IPS-11a (cell line): ENCODE measurements around the gene DHH.
"Not testable (repeated sequence)": the region's sequence is repeated elsewhere in the genome, so short reads cannot be mapped to it uniquely, and the experiment has no call there.

ENCODE experiments used
- H3K4me3 ChIP-seq: one replicate; pipeline ENCODE4 v1.5.1; 2013; ENCODE audit warnings: low read depth, low read length, control low read depth

Gene DHH

GRCh38 chr12:49079793-49080192 is 14.8 kb downstream of the DHH start:
- H3K4me3 ChIP-seq = no peak overlapping the region

DNA sequence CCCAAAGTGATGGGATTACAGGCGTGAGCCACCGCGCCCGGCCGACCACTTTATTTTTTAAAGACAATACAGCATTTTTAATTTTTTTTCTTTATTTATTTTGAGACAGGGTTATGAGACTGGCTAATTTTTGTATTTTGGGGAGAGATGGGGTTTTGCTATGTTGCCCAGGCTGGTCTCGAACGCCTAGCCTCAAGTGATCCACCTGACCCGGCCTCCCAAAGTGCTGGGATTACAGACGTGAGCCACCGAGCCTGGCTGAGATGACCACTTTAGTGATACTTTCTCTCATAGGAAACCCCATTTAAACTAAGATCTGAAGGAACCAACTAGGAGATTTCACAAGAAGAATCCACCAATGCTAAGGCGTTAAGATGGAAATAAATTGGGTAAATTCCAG is 23.6 kb downstream of the DHH start:
- H3K4me3 ChIP-seq = no peak overlapping the region

- peak within 1 kb of the TSS; percentile 87 for H3K4me3 ChIP-seq
Observed at GRCh38 chr12:49069507-49070346, 24.9 kb downstream of the DHH start, which contains the start of gene RHEBL1. RHEBL1 (minus strand) TSS chr12:49069979; CDS start chr12:49069785, 194 bp downstream.

GRCh38 chr12:49068879-49069506 is 25.6 kb downstream of the DHH start:
- peak overlapping the region; percentile 87 for H3K4me3 ChIP-seq

DNA sequence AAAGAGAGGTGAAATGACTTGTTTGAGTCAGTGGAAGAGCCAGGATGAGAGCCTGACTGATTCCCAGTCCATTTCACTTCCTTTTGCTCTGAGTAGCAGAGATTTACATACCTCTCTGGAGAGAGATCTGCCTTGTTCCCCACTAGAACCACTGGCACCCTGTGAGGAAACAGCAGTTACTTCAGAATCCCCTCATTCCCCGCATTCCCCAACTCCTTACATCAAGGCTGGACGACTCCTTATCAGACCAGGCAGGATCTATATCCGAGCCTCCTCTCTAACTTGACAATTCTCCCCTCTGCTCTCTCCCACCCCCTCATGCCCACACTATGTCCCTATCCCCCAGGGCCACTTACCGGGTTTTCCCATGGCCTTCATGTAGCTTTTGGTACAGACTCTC is 28.5 kb downstream of the DHH start:
- H3K4me3 ChIP-seq = no peak overlapping the region

DNA sequence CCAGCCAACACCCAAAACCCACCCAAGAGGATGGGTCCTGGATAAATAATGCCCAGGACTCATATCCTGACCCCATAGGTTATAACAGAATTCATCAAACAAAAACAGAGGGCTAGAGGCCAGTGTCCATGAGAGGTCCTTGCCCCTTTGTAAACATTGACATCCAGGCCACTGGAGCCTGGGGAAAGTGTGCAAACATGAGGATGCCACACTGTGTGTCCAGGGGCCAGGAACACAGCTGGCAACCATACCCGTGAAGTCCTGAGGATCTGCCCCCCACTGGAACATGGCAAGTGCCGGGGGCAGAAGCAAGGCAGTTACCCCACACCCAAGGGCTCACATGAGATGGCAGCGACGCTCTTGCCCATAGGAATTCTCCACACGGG is 29.8 kb downstream of the DHH start:
- H3K4me3 ChIP-seq = no peak overlapping the region

GRCh38 chr12:49061916-49062315 is 32.7 kb downstream of the DHH start:
- H3K4me3 ChIP-seq = not testable (repeated sequence)

DNA sequence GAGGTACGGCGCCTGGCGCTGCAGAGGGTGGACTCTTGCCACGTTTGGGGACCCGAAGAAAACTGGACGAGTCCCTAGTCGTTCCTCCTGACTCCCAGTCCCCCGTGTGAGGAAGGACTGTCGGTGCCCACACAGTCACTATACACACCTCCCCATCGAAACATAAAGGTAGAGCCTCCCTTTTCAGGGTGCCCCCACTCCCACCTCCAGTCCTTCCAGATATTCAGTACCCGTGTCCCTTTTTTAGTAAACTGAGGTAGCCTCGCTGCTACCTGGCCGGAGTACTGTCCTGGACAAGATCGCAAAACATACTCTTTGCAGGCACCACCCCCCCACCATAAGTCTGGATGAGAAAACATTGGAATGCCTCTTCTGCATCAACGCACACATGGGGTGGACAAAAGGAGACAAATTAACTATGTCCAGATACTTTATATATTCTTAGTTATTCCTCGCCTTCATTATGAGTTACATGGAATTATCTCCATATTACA is 33.4 kb downstream of the DHH start:
- H3K4me3 ChIP-seq = peak overlapping the region; percentile 91

DNA sequence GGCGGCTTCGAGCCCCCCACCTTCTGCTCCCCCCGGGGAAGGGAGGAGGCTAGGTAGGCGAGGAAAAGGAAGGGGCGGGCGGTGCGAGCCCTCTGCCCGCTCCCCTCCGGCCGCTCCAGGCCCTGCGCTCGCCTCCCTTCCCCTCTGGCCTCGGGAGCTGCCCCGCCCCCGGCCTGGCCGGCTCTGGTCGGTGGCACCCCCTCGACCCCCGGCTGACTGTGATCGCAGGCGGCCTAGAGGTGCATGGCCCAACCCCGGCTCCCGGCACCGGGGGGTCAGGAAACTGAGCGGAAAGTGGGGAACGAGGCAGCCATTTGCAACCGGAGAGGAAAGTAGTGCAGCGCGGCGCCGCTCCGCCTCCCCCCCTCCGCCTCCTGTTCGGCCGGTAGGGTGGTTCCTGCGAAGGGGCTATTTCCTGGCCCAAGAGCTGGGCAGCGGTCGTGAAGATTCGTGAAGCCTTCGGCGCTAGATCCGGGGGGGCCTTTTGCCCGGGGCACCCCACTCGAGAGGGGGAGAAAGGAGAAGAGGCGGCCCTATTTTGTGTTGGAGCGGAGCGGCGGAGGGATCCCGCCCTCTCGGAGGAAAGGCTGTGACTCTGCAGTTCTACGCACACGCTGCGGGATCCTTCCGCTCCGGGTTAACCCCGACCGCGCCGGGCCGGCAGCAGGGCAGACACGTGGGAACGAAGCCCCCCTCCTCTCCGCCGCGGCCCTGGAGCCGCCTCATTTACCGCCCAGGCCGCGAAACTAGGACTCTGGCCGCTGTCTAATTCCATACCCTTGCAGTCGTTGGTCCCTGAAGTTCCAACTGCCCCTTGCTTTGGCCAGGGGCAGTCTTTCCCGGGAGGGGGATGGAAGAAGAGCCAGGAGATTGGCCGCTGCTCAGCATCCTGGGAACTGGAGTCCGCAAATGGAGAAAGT is 34.1 kb downstream of the DHH start, which contains the start of gene KMT2D:
KMT2D (minus strand) TSS at position 558 of the 920 bp plus-strand sequence. CDS start 5,470 bp downstream, outside the sequence.
- peak within 1 kb of the TSS; percentile 91 for H3K4me3 ChIP-seq

GRCh38 chr12:49059299-49060171 is 35.1 kb downstream of the DHH start:
- peak overlapping the region; percentile 91 for H3K4me3 ChIP-seq

DNA sequence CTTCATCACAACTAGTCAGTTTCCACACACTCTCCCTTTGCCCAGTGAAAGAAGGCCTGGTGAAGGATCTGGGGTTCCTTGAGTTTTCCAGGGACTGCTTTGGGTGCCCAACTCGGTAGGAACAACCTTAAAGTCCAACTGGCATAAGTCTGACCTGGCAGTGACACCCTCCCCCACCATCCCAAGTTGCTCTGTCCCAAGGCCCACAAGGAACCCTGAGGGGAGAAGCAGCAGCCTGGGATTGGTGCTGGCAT is 35.6 kb downstream of the DHH start:
- peak overlapping the region; percentile 91 for H3K4me3 ChIP-seq

DNA sequence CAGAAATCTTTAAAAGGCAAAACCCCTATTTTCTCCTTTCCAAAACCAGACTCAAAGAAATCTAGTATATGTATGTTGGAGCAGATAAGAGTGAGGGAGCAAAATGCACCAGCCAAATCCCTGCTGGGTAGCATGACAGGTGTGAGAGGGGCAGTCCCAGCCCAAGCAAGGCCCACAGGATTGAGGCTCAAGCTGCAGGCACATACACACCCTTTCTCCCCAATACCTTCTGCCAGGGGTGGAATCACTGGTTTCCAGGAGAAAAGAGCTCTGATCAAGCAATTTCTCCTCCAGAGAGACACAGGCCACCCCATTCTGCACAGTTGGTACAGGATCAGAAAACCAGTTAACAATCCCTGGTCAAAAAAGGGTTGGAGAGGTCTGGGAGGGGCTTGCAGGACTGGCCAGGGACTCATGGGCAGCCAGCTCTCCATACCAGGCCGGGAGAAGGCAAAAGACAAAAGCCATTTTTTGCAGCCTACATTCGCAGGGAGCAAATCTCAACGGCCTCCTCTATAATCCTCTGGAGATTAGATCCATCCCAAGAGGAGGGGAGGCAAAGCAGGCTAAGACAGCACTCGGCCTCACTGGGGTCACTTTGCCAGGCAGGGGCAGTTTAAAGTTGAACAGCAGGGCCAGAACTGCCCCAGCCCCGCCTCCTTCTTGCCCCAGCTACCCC is 36.1 kb downstream of the DHH start:
- H3K4me3 ChIP-seq = peak overlapping the region; percentile 91

DNA sequence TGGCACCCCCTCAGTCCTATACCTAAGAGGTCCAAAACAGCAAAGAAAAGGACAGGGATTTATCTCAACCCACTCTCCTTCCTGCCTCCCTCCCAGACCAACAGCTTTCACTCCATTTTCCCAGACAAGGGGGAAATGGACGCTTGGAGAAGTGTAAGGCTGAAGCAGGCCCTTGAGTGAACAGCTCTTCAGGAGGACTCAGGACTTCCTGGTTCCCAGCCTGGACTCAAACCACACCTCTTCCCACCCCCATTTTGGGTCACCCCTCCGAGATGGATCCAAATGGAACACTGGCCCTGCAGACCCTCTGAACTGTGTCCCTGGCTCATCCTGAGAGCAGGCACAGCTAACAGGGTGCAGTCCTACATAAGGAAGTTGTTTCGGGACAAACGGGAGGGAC is 36.7 kb downstream of the DHH start:
- H3K4me3 ChIP-seq = peak overlapping the region; percentile 91

GRCh38 chr12:49055978-49056754 is 38.4 kb downstream of the DHH start:
- H3K4me3 ChIP-seq = no peak overlapping the region

DNA sequence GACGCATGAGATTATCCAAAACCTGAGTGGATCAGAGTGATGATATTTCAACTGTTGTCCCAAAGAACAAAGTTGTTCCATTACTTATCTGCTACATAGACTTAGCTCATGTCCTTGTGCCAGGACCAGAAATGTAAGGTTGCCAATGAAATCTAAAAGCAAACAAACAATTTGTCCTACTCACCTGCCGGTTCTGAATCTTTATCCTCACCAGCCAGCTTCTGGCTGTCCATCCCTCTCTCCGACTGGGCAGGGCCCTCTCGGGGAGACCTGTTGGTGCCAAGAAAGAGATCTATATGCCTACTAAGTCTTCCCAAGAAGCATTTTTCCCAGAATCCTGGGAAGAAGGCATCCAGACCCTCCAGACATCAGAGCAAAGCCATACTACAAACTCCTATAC is 39.5 kb downstream of the DHH start:
- H3K4me3 ChIP-seq = no peak overlapping the region

DNA sequence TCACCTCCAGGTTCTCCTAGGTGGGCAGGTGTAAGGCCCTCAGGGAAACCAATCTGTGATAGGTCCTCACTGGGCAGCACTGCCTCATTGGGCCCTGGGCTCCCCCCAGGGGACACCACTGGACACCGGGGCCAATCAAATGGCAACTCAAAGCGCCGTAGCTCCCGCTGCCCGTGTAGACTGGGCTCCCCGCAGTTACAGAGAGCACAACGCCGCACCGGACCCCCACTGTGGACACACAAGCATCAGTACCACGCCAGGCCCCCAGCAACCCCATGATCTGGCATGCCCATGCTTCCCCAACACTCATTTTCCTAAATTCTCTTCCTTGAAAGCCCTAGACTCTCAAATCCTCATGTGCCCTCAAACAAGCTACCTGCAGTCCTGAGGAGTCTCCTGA is 40.1 kb downstream of the DHH start:
- no peak overlapping the region for H3K4me3 ChIP-seq

DNA sequence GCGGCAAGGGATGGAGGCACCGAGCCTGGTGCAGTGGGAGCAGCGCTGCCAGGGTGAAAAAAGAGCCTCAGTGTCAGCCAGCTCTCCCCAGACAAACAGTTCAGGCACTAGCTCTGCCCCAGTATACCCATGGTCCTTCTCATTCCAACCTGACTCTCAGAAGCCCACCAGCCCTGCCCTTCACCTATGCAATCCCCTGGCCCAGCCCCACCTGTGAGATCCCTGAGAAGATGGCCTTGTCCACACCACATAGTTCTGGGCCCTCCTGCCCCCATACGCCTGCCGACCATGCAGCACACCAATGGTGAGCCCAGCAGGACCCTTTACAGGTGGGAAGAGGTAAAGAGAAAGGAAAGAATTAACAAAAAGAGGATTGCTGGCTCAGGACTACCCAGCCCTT is 40.5 kb downstream of the DHH start:
- H3K4me3 ChIP-seq = no peak overlapping the region

GRCh38 chr12:49052451-49053208 is 42.0 kb downstream of the DHH start:
- no peak overlapping the region for H3K4me3 ChIP-seq
